ENCODE data around the gene TSPAN5. TPM values are rescaled to one million over a fixed set of nuclear protein-coding genes. Genes with fewer than 3 reads are reported as not detected.
A peak's percentile ranks its signal among the peaks of the same experiment; 100 is the strongest.

TSPAN5 gene
- total and polyA plus RNA-seq, 2 donors from 2014 or later: 6.8 to 13.8 TPM

- H3K36me3 ChIP-seq (ENCODE audit: control insufficient read depth in 2 of 3, insufficient read depth in 3 of 3, low read length in 3 of 3): no peaks in the 10 kb centered on the region
- H3K27me3 ChIP-seq (ENCODE audit: control insufficient read depth, insufficient read depth, low read length): no peaks in the 10 kb centered on the region
- no peak overlapping the region for H3K4me3 ChIP-seq (ENCODE audit: low read length in 3 of 3)
- peaks cover 0 to 9% (median 0%) of the 10 kb centered on the region in 3 donors for H3K9me3 ChIP-seq (ENCODE audit: control insufficient read depth in 2 of 3, insufficient read depth in 1 of 3, low read length in 3 of 3)
- H3K4me1 ChIP-seq (ENCODE audit: control insufficient read depth in 2 of 3, insufficient read depth in 2 of 3, low read depth in 1 of 3, low read length in 3 of 3): no peaks in the 10 kb centered on the region
- FAIRE-seq (no peak), DNase-seq (no peak)
- no peak overlapping the region for H3K9ac ChIP-seq (ENCODE audit: low read length in 3 of 3)
- no peak for TF ChIP-seq CTCF (IDR thresholded peaks at IDR 0.05; ENCODE audit: borderline replicate concordance, extremely low read depth, insufficient read depth)
- intact Hi-C loops (cut with DNase I): no loop called here
- H3K27ac ChIP-seq (ENCODE audit: low read depth in 2 of 2, low read length in 2 of 2): no peak overlapping the region
These were observed 42.2 kb upstream of the TSPAN5 start for GRCh38 chr4:98700656-98701055.

DNA sequence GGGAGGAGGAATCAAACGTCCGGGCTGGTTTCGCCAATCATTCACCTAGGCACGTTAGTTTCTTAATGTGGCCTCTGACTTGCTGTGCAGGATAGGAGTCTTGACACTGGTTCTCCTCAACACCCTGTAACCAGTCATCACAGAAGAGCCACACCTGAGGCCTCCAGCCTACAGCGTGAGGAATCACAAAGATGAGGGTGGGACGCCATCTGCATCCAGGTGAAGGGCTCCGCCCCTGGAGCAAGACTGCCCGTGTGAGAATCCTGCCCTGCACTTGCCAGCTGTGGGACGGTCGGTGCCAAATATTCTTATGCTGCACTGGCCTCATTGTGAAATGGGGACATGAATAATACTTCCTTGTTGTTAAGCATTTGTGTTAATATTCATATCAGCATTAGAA lies 35.7 kb upstream of the TSPAN5 start:
- Histone ChIP-seq H3K9me3 (ENCODE audit: control insufficient read depth in 2 of 3, insufficient read depth in 1 of 3, low read length in 3 of 3) (peaks cover 0 to 9% (median 0%) of the 10 kb centered on the region in 3 donors), H3K9ac (ENCODE audit: low read length in 3 of 3) (no peak overlapping the region), H3K4me3 (ENCODE audit: low read length in 3 of 3) (no peak overlapping the region), H3K27ac (ENCODE audit: low read depth in 2 of 2, low read length in 2 of 2) (no peak overlapping the region), H3K36me3 (ENCODE audit: control insufficient read depth in 2 of 3, insufficient read depth in 3 of 3, low read length in 3 of 3) (no peaks in the 10 kb centered on the region), H3K4me1 (ENCODE audit: control insufficient read depth in 2 of 3, insufficient read depth in 2 of 3, low read depth in 1 of 3, low read length in 3 of 3) (no peaks in the 10 kb centered on the region), H3K27me3 (ENCODE audit: control insufficient read depth, insufficient read depth, low read length) (no peaks in the 10 kb centered on the region)
- intact Hi-C loops (cut with DNase I): no loop called here
- DNase-seq (no peak), FAIRE-seq (no peak)
- no peak for TF ChIP-seq CTCF (IDR thresholded peaks at IDR 0.05; ENCODE audit: borderline replicate concordance, extremely low read depth, insufficient read depth)

DNA sequence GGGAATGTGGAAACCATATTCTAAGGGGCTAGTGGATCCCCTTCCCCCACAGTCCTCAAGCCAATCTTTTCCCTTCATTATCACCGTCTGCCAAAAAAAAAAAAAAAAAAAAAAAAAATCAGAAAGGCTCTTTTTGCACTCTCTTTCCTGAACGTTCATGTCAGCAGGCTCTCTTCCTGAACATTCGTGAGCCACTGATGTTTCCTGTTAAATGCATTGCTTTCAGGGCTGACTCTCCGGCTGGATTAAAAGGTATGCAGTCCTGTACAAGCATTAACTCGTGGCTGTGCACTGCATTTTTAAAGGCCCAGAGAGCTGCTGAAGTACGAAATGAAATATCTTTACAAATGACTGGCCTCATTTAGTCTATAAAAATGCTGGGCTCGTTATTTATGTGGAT lies 34.0 kb upstream of the TSPAN5 start:
- Histone ChIP-seq H3K27ac (ENCODE audit: low read depth in 2 of 2, low read length in 2 of 2) (no peak overlapping the region), H3K4me1 (ENCODE audit: control insufficient read depth in 2 of 3, insufficient read depth in 2 of 3, low read depth in 1 of 3, low read length in 3 of 3) (no peaks in the 10 kb centered on the region), H3K36me3 (ENCODE audit: control insufficient read depth in 2 of 3, insufficient read depth in 3 of 3, low read length in 3 of 3) (no peaks in the 10 kb centered on the region), H3K4me3 (ENCODE audit: low read length in 3 of 3) (no peak overlapping the region), H3K9ac (ENCODE audit: low read length in 3 of 3) (no peak overlapping the region), H3K9me3 (ENCODE audit: control insufficient read depth in 2 of 3, insufficient read depth in 1 of 3, low read length in 3 of 3) (peaks cover 0 to 6% (median 0%) of the 10 kb centered on the region in 3 donors), H3K27me3 (ENCODE audit: control insufficient read depth, insufficient read depth, low read length) (no peaks in the 10 kb centered on the region)
- FAIRE-seq (no peak), DNase-seq (peak in 1 of 5 donors; percentile 10)
- no peak for TF ChIP-seq CTCF (IDR thresholded peaks at IDR 0.05; ENCODE audit: borderline replicate concordance, extremely low read depth, insufficient read depth)
- intact Hi-C loops (cut with DNase I): no loop called here

GRCh38 chr4:98691588-98691987 lies 33.2 kb upstream of the TSPAN5 start:
- H3K9me3 ChIP-seq (ENCODE audit: control insufficient read depth in 2 of 3, insufficient read depth in 1 of 3, low read length in 3 of 3): no peaks in the 10 kb centered on the region
- TF ChIP-seq CTCF (IDR thresholded peaks at IDR 0.05; ENCODE audit: borderline replicate concordance, extremely low read depth, insufficient read depth): no peak
- no peak for FAIRE-seq
- H3K9ac ChIP-seq (ENCODE audit: low read length in 3 of 3): no peak overlapping the region
- no peak overlapping the region for H3K27ac ChIP-seq (ENCODE audit: low read depth in 2 of 2, low read length in 2 of 2)
- H3K4me3 ChIP-seq (ENCODE audit: low read length in 3 of 3): no peak overlapping the region
- no peaks in the 10 kb centered on the region for H3K27me3 ChIP-seq (ENCODE audit: control insufficient read depth, insufficient read depth, low read length)
- intact Hi-C loops (cut with DNase I): no loop called here
- H3K4me1 ChIP-seq (ENCODE audit: control insufficient read depth in 2 of 3, insufficient read depth in 2 of 3, low read depth in 1 of 3, low read length in 3 of 3): no peaks in the 10 kb centered on the region
- no peak for DNase-seq
- no peaks in the 10 kb centered on the region for H3K36me3 ChIP-seq (ENCODE audit: control insufficient read depth in 2 of 3, insufficient read depth in 3 of 3, low read length in 3 of 3)
